Body of pancreas (tissue), 4 donors: Measurements from ENCODE around the gene TP53.

Source experiments
- CTCF ChIP-seq, 7 experiments: fragments of 450-650 bp in 4 of 7; fragments of 200-600 bp in 3 of 7; sonication (generic) in 3 of 7; IDR thresholded peaks; one replicate each; pipeline ENCODE4 v1.5.1; 2016 to 2019; ENCODE audit warnings: antibody characterized with exemption in 7 of 7
- POLR2A ChIP-seq, 3 donors: fragments of 450-650 bp; IDR thresholded peaks; one replicate each; pipeline ENCODE4 v1.6.1; 2016; ENCODE audit warnings: antibody characterized with exemption in 3 of 3, mild to moderate bottlenecking in 2 of 3

GRCh38 chr17:7701681-7702080 is 14.4 kb upstream of the TP53 start:
- TF ChIP-seq CTCF (IDR thresholded peaks at IDR 0.05): no peak
- TF ChIP-seq POLR2A (IDR thresholded peaks at IDR 0.05): no peak
